ENCODE results near the gene SESTD1. TPM values are rescaled to one million over a fixed set of nuclear protein-coding genes. Genes with fewer than 3 reads are reported as not detected.

The SESTD1 gene
- total RNA-seq, 2 experiments from 2014 or later, result 9.4 to 9.6 TPM

DNA sequence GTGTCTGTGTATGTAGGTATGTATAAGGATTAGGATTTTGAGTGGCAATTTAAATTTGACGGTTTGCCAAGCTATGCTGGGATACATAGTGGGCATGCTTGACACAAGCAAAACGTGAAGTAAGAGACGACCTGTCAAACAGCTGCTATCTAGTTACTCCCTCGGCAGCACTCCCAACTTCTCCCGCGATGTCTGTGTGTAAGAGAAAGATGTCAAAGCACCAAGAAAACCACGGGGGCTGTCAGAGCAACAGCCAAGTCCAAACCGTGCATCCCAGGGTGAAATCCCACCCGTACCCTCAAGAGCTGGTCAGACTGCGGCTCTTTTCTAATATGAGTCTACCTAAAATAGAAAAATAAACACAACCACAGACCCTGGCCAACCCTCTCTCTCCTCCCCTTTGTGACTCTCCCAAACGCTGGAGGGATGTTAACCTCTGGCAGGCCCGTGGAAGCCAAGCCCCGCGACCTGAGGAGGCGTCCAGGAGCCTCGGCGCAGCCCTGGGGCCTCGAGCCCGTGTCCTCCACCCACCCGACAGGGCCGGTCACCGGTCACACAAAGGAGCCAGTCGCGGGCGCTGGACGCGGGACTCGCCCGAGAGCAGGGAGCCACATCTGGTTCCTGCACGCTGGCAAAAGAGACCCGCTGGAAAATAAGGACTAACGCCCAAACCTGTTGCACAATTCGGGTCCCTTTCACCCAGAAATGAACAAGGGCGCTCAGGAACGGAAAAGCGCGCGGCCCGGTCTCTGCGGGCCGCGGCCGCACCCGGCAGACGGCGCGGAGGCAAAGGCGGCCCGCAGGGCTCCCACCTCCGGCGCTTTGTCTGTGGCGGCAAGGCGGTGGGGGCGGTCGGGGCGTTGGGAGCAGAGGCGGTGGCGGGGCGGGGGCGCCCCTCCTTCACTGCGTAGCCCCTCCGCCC lies 925 bp downstream of the SESTD1 start:
- peaks cover 20% of the 10 kb centered on the region for H3K27me3 Mint-ChIP-seq

DNA sequence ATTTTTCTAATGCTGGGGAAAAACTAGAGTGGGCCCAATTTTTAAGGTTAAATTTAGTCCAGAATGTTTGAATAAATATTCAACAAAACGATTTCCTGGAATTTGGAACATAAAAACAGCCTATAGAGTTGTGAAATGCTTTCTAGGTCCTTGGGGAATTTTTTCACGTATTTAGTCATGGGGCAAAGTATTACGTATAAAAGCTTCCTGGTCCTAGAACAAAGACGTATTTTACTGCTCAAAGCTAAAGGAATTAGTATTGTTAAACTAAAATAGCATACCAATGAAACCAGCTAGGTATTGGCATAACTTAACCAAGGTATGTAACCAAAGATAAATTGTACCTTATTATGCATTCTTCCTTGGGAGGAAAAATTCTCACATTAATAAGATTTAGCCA lies 1.6 kb downstream of the SESTD1 start:
- ATAC-seq (no peak), DNase-seq (no peak)
- Mint-ChIP-seq H3K36me3 (ENCODE audit: low read depth) (no peaks in the 10 kb centered on the region), H3K27me3 (peaks cover 20% of the 10 kb centered on the region), H3K4me1 (peaks cover 17% of the 10 kb centered on the region), H3K9me3 (ENCODE audit: low read depth) (no peaks in the 10 kb centered on the region), H3K27ac (no peak overlapping the region), H3K4me3 (peak overlapping the region; percentile 80)
- CTCF ChIA-PET, result interaction anchor here (0.6 to 1.4 kb wide), 6 partner anchors 9 to 154 kb away, joined by 3 to 5 read pairs (median 3); no protein-coding TSS in a partner anchor
- POLR2A ChIA-PET, result no interaction called here
- intact Hi-C loops (cut with DNase I, micrococcal nuclease), result loop anchor here (10.0 kb wide), 2 partner anchors 228 to 742 kb away; partner anchors contain the start of gene CWC22 (in 1 of the 2)

More for the DNA sequence above, 925 bp downstream of the SESTD1 start:
- peaks cover 20% of the 10 kb centered on the region for H3K4me1 Mint-ChIP-seq
- peak; percentile 49 for DNase-seq
- H3K36me3 Mint-ChIP-seq (ENCODE audit: low read depth), result no peaks in the 10 kb centered on the region
- peak overlapping the region; percentile 48 for H3K27ac Mint-ChIP-seq
- POLR2A ChIA-PET, result no interaction called here
- no peaks in the 10 kb centered on the region for H3K9me3 Mint-ChIP-seq (ENCODE audit: low read depth)
- peak overlapping the region; percentile 80 for H3K4me3 Mint-ChIP-seq
- ATAC-seq, result peak; percentile 36
- CTCF ChIA-PET, result interaction anchor here (0.6 to 1.4 kb wide), 5 partner anchors 9 to 153 kb away, joined by 3 to 5 read pairs (median 3); no protein-coding TSS in a partner anchor
- intact Hi-C loops (cut with DNase I, micrococcal nuclease), result loop anchor here (2.0 to 10.0 kb wide), 3 partner anchors 25 to 741 kb away; partner anchors contain the start of gene CWC22 (in 1 of the 2)

DNA sequence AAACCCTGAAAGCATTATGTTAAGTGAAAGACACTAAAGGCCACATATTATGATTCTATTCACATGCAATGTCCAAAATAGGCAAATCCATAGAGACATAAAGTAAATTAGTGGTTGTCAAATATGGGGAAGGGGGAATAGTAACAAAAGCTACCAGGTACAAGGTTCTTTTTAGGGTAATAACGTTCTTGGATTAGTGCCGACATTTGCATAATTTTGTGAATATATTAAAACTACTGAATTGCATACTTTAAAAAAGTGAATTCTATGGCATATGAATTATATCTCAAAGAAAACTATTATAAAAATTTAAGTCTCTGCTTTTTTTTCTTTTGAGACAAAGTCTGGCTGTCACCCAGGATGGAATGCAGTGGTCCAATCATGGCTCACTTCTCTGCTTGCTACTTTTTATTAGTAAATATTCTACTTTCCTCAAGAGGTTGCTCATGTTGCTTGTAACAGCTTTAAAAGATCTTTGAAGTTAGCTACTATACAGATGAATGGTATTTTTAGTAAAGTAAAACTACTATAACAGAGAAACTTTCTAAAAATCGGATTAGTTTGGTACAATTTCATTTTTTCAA lies 2.5 kb downstream of the SESTD1 start:
- H3K9me3 Mint-ChIP-seq (ENCODE audit: low read depth), result no peaks in the 10 kb centered on the region
- peaks cover 20% of the 10 kb centered on the region for H3K27me3 Mint-ChIP-seq
- ATAC-seq, result no peak
- peaks cover 16% of the 10 kb centered on the region for H3K4me1 Mint-ChIP-seq
- intact Hi-C loops (cut with DNase I, micrococcal nuclease), result loop anchor here (10.0 kb wide), 2 partner anchors 227 to 743 kb away; partner anchors contain the start of gene CWC22 (in 1 of the 2)
- H3K36me3 Mint-ChIP-seq (ENCODE audit: low read depth), result no peaks in the 10 kb centered on the region
- no peak for DNase-seq
- CTCF ChIA-PET, result interaction anchor here (0.9 to 1.4 kb wide), 3 partner anchors 10 to 19 kb away, joined by 3 to 5 read pairs (median 3); no protein-coding TSS in a partner anchor
- POLR2A ChIA-PET, result no interaction called here
- no peak overlapping the region for H3K27ac Mint-ChIP-seq
- no peak overlapping the region for H3K4me3 Mint-ChIP-seq

DNA sequence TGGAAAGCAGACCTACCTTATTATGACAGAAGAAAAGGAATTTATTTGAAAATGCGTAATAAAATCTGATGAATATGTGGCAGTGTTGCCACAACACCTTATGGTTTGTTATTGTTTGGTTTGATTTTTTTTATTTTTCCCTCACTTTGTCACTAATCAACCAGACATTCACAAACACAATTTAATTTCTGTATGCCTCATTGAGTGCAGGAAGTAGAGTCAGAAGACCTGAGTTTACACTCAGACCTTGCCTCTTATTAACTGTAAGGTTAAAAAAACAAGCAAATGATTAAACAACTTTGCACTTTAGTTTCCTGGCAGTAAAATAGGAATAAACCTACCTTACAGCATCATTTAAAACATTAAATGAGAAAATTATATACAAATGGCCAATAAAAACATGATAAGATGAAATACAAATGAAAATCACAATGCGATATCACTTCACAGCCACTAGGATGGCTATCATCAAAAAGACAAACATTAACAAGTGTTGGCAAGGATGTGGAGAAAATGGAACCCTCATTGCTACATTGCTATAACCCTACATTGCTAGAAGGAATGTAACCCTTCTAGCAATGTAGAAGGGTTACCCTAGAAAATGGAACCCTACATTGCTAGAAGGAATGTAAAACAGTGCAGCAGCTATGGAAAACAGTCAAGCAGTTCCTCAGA lies 3.3 kb downstream of the SESTD1 start:
- no peak overlapping the region for H3K4me3 Mint-ChIP-seq
- DNase-seq (no peak), ATAC-seq (no peak)
- ChIA-PET POLR2A (no interaction called here), CTCF (interaction anchor here (1.5 kb wide), 1 partner anchor 9 kb away, joined by 4 read pairs; no protein-coding TSS in a partner anchor)
- no peaks in the 10 kb centered on the region for H3K36me3 Mint-ChIP-seq (ENCODE audit: low read depth)
- peaks cover under 1% of the 10 kb centered on the region for H3K9me3 Mint-ChIP-seq (ENCODE audit: low read depth)
- peaks cover 18% of the 10 kb centered on the region for H3K27me3 Mint-ChIP-seq
- peaks cover 16% of the 10 kb centered on the region for H3K4me1 Mint-ChIP-seq
- no peak overlapping the region for H3K27ac Mint-ChIP-seq
- intact Hi-C loops (cut with DNase I, micrococcal nuclease), result loop anchor here (10.0 kb wide), 2 partner anchors 226 to 744 kb away; partner anchors contain the start of gene CWC22 (in 1 of the 2)

DNA sequence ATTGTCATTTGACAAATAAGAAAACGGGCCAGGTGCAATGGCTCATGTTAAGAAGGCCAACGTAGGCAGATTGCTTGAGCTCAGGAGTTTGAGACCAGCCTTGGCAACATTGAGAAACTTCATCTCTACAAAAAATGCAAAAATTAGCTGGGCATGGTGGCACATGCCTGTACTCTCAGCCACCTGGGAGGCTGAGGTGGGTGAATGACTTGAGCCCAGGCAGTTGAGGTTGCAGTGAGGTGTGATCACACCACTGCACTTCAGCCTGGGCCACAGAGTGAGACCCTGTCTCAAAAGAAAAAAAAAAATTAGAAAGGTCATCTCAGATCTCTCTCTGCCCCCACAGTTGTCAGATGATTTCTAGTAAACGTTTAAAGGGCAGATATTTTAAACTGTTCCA lies 4.4 kb downstream of the SESTD1 start:
- ATAC-seq (no peak), DNase-seq (no peak)
- peaks cover 2% of the 10 kb centered on the region for H3K36me3 Mint-ChIP-seq (ENCODE audit: low read depth)
- H3K27me3 Mint-ChIP-seq, result peaks cover 8% of the 10 kb centered on the region
- intact Hi-C loops (cut with DNase I, micrococcal nuclease), result loop anchor here (10.0 kb wide), 2 partner anchors 225 to 745 kb away; partner anchors contain the start of gene CWC22 (in 1 of the 2)
- ChIA-PET POLR2A (no interaction called here), CTCF (interaction anchor here (1.5 kb wide), 1 partner anchor 8 kb away, joined by 4 read pairs; no protein-coding TSS in a partner anchor)
- peaks cover 3% of the 10 kb centered on the region for H3K9me3 Mint-ChIP-seq (ENCODE audit: low read depth)
- no peak overlapping the region for H3K27ac Mint-ChIP-seq
- peaks cover 14% of the 10 kb centered on the region for H3K4me1 Mint-ChIP-seq
- no peak overlapping the region for H3K4me3 Mint-ChIP-seq

DNA sequence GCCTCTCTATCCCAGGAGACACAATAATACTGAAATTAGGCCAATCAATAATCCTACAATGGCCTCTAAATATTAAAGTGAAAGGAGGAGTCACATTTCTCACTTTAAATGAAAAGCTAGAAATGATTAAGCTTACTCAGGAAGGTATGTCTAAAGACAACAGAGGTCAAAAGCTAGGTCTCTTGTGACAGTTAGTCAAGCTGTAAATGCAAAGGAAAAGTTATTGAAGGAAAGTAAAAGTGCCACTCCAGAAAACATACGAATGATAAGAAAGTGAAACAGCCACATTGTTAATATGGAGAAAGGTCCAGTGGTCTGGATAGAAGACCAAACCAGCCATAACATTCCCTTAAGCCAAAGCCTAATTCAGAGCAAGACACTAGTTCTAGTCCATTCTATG lies 9.5 kb downstream of the SESTD1 start:
- ChIA-PET CTCF (interaction anchor here (0.9 to 1.0 kb wide), 3 partner anchors 10 to 177 kb away, joined by 3 read pairs; no protein-coding TSS in a partner anchor), POLR2A (no interaction called here)
- Mint-ChIP-seq H3K27ac (no peak overlapping the region), H3K27me3 (peaks cover 2% of the 10 kb centered on the region), H3K36me3 (ENCODE audit: low read depth) (peaks cover 4% of the 10 kb centered on the region), H3K4me3 (no peak overlapping the region), H3K9me3 (ENCODE audit: low read depth) (peaks cover 3% of the 10 kb centered on the region), H3K4me1 (peaks cover 43% of the 10 kb centered on the region)
- ATAC-seq, result no peak
- DNase-seq, result no peak
- intact Hi-C loops (cut with DNase I, micrococcal nuclease), result no loop called here

DNA sequence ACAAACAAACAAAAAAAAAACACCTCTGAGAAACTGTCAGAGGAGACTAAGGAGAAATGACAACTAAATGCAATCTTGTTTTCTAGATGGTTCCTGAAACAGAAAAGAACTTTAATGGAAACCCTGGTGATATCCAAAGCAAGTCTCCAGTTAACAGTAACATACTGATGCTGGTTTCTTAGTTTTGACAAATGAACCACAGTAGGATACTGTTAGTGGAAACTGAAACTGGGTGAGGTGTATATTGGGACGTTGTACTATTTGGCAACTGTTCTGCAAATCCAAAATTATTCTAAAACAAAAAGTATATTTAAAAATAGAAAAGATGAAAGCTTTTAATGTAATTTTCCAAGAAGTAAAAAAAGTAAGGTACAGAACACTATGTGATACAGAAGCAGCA lies 11.4 kb downstream of the SESTD1 start:
- Mint-ChIP-seq H3K27ac (peak overlapping the region; percentile 63), H3K4me1 (peaks cover 54% of the 10 kb centered on the region), H3K9me3 (ENCODE audit: low read depth) (peaks cover 3% of the 10 kb centered on the region), H3K27me3 (peaks cover 2% of the 10 kb centered on the region), H3K36me3 (ENCODE audit: low read depth) (peaks cover 5% of the 10 kb centered on the region), H3K4me3 (no peak overlapping the region)
- intact Hi-C loops (cut with DNase I, micrococcal nuclease), result no loop called here
- no peak for DNase-seq
- peak; percentile 71 for ATAC-seq
- POLR2A ChIA-PET, result no interaction called here
- CTCF ChIA-PET, result interaction anchor here (0.9 to 1.4 kb wide), 2 partner anchors 10 to 14 kb away, joined by 3 to 4 read pairs; no protein-coding TSS in a partner anchor

DNA sequence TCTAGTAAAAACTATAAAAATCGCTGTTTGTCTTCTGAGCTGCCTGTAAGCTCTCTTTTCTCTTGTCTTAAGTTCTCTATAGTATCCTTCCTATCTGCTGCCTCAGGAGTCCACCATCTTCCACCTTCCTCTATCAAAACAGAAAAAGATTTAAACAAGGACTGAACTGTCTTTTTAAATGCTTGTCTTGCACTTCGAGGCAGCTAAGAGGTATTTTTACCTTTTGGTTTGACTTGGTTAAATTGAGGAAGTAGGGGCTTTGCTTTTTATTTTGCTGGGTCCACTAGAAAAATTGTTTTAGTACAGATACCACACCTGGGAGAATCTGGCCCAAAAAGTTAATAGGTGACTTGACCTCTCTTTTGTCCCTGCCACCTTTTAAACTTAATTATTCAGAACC lies 12.2 kb downstream of the SESTD1 start:
- H3K27me3 Mint-ChIP-seq, result peaks cover 2% of the 10 kb centered on the region
- no peak for ATAC-seq
- no peak overlapping the region for H3K4me3 Mint-ChIP-seq
- ChIA-PET CTCF (interaction anchor here (0.6 to 1.4 kb wide), 4 partner anchors 8 to 130 kb away, joined by 3 to 4 read pairs (median 4); no protein-coding TSS in a partner anchor), POLR2A (no interaction called here)
- DNase-seq, result no peak
- H3K27ac Mint-ChIP-seq, result peak overlapping the region; percentile 63
- peaks cover 5% of the 10 kb centered on the region for H3K36me3 Mint-ChIP-seq (ENCODE audit: low read depth)
- peaks cover 57% of the 10 kb centered on the region for H3K4me1 Mint-ChIP-seq
- H3K9me3 Mint-ChIP-seq (ENCODE audit: low read depth), result peaks cover 3% of the 10 kb centered on the region
- intact Hi-C loops (cut with DNase I, micrococcal nuclease), result no loop called here

DNA sequence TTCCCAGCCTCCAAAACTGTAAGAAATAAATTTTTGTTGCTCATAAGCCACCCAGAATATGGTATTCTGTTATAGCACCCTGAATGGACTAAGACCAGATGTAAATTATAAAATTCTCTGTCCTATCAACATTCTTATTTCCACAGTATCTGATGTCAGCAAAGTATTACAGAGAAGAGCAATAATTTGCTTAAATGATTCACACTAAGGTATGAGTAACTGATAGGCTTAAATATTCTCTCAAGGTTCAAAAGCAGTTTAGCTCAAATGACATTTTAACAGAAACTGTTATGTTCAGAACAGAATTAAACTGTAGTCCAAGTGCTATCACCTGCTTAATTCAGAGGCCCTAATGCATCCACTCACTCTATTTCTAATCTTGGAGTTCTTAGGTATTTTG lies 12.8 kb downstream of the SESTD1 start:
- Mint-ChIP-seq H3K36me3 (ENCODE audit: low read depth) (peaks cover 5% of the 10 kb centered on the region), H3K27me3 (peaks cover 2% of the 10 kb centered on the region), H3K4me1 (peaks cover 57% of the 10 kb centered on the region), H3K4me3 (no peak overlapping the region), H3K27ac (no peak overlapping the region), H3K9me3 (ENCODE audit: low read depth) (peaks cover 3% of the 10 kb centered on the region)
- intact Hi-C loops (cut with DNase I, micrococcal nuclease), result no loop called here
- ChIA-PET CTCF (interaction anchor here (0.6 to 1.4 kb wide), 4 partner anchors 8 to 130 kb away, joined by 3 to 4 read pairs (median 4); no protein-coding TSS in a partner anchor), POLR2A (no interaction called here)
- no peak for DNase-seq
- ATAC-seq, result peak; percentile 57

DNA sequence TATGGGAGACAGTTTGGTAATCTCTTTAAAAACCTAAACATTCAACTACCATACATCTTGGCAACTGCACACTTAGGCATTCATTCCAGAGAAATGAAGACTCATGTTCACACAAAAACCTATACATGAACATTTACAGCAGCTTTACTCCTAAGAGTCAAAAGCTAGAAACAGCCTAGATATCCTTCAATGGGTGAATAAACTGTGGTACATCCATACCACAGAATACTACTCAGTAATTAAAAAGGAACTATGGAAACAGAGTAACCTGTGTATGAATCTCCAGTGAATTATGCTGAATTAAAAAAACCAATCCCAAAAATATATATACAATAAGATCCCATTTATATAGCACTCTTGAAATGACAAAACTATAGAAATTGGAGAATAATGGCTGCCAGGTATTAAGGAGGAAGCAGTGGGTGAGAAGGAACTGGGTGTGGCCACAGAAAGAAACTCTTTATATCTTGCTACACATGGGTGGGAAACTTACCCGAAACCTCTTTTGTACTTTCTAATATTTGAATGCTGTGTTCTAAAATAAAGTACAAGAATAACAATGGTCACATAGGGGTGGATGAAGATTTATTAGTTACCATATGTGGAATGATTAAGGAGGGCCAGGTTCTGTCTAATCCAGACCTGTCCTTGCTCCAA lies 13.7 kb downstream of the SESTD1 start:
- H3K4me3 Mint-ChIP-seq, result no peak overlapping the region
- intact Hi-C loops (cut with DNase I, micrococcal nuclease), result loop anchor here in 1 of 2 experiments (1.0 kb wide), 1 partner anchor 17 kb away; no protein-coding TSS in a partner anchor
- CTCF ChIA-PET, result no interaction called here

More for the DNA sequence above, 13.7 kb downstream of the SESTD1 start:
- H3K4me1 Mint-ChIP-seq, result peaks cover 61% of the 10 kb centered on the region
- POLR2A ChIA-PET, result no interaction called here
- DNase-seq, result no peak
- peak overlapping the region; percentile 22 for H3K27ac Mint-ChIP-seq
- no peak for ATAC-seq
- peaks cover 2% of the 10 kb centered on the region for H3K36me3 Mint-ChIP-seq (ENCODE audit: low read depth)
- H3K27me3 Mint-ChIP-seq, result peaks cover 2% of the 10 kb centered on the region
- H3K9me3 Mint-ChIP-seq (ENCODE audit: low read depth), result peaks cover 2% of the 10 kb centered on the region
